Measurements from ENCODE around the gene ZC3H15.

GRCh38 chr2:186517090-186517489, 31.0 kb downstream of the ZC3H15 start:
- TF ChIP-seq POLR2A (IDR thresholded peaks at IDR 0.05; ENCODE audit: extremely low read depth, insufficient read length) = no peak
- TF ChIP-seq CTCF (IDR thresholded peaks at IDR 0.05; ENCODE audit: low read depth, low read length) = no peak

Data from NB4 (cell line).